HepG2 (cell line): ENCODE measurements around the gene SLC22A23. TPM values are rescaled to one million over a fixed set of nuclear protein-coding genes. Genes with fewer than 3 reads are reported as not detected.

Source experiments
- KLF11 ChIP-seq: IDR thresholded peaks from 2 replicates; pipeline ENCODE4 v1.6.1; 2016; ENCODE audit warnings: missing compliant biosample characterization
- PAF1 ChIP-seq: IDR thresholded peaks from 2 replicates; pipeline ENCODE4 v1.6.1; 2016; ENCODE audit warnings: missing genetic modification reagents, missing compliant biosample characterization
- PHF20 ChIP-seq: sonication (generic); formaldehyde crosslinking; IDR thresholded peaks from 2 replicates; pipeline ENCODE4 v1.5.0; 2020; ENCODE audit warnings: mild to moderate bottlenecking, missing genetic modification reagents
- ZFP41 ChIP-seq: sonication (generic); formaldehyde crosslinking; IDR thresholded peaks from 2 replicates; pipeline ENCODE4 v1.4.0; 2020; ENCODE audit warnings: mild to moderate bottlenecking, missing genetic modification reagents, borderline replicate concordance
- polyA plus RNA-seq, 8 experiments: library from polyadenylated mRNA; depleted of rRNA in 3 of 8; stranded (reverse) in 7 of 8; unstranded in 1 of 8; fragments of >200 nt; fragmentation: Illumina TruSeq in 4 of 8; extraction: Trizol in 4 of 8; gene quantifications; 2 replicates each; pipeline versions ENCODE4 v1.2.1 to v1.2.3, GENCODE V29; 2011 to 2016; ENCODE audit warnings: low read depth in 4 of 8, missing spikeins in 1 of 8, mixed read lengths in 1 of 8; ENCODE audit not compliant: insufficient read depth in 1 of 8
- total RNA-seq, 5 experiments: library from RNA; depleted of rRNA; stranded (reverse); fragments of >200 nt; fragmentation: Illumina TruSeq; extraction: Trizol; gene quantifications; 2 replicates each; pipeline ENCODE4 v1.2.3, GENCODE V29; 2016; ENCODE audit warnings: low read depth in 1 of 5
- TF ChIP-seq, protein P1 (sequence below): sonication (generic); formaldehyde crosslinking; IDR thresholded peaks from 2 replicates; pipeline ENCODE4 v1.4.0; 2020; ENCODE audit warnings: missing genetic modification reagents, borderline replicate concordance
- TF ChIP-seq, protein P2 (sequence below): sonication (generic); formaldehyde crosslinking; IDR thresholded peaks from 2 replicates; pipeline ENCODE4 v1.5.0; 2020; ENCODE audit warnings: missing genetic modification reagents
- TF ChIP-seq, protein P3 (sequence below), 2 experiments: sonication (generic) in 1 of 2; formaldehyde crosslinking in 1 of 2; IDR thresholded peaks; 2 replicates each; pipeline versions ENCODE4 v1.6.1 to v1.9.0; 2014 to 2022; ENCODE audit warnings: antibody characterized with exemption in 1 of 2, borderline replicate concordance in 1 of 2, inconsistent platforms in 1 of 2, low read depth in 1 of 2, missing genetic modification reagents in 1 of 2
- TF ChIP-seq, protein P4 (sequence below): sonication (generic); formaldehyde crosslinking; IDR thresholded peaks from 2 replicates; pipeline ENCODE4 v1.9.0; 2022; ENCODE audit warnings: low read depth, missing genetic modification reagents
- TF ChIP-seq, protein P5 (sequence below): sonication (generic); formaldehyde crosslinking; IDR thresholded peaks from 2 replicates; pipeline ENCODE4 v1.8.0; 2022; ENCODE audit warnings: low read depth, missing genetic modification reagents
- TF ChIP-seq, protein P6 (sequence below): sonication (generic); formaldehyde crosslinking; IDR thresholded peaks from 2 replicates; pipeline ENCODE4 v1.4.0; 2020; ENCODE audit warnings: mild to moderate bottlenecking, missing genetic modification reagents, borderline replicate concordance

Gene SLC22A23
- total and polyA plus RNA-seq, 2 of the 13 experiments (the other 11 are each of a cell fraction or from before 2014, with no cell fraction given): 11.8 to 17.5 TPM

DNA sequence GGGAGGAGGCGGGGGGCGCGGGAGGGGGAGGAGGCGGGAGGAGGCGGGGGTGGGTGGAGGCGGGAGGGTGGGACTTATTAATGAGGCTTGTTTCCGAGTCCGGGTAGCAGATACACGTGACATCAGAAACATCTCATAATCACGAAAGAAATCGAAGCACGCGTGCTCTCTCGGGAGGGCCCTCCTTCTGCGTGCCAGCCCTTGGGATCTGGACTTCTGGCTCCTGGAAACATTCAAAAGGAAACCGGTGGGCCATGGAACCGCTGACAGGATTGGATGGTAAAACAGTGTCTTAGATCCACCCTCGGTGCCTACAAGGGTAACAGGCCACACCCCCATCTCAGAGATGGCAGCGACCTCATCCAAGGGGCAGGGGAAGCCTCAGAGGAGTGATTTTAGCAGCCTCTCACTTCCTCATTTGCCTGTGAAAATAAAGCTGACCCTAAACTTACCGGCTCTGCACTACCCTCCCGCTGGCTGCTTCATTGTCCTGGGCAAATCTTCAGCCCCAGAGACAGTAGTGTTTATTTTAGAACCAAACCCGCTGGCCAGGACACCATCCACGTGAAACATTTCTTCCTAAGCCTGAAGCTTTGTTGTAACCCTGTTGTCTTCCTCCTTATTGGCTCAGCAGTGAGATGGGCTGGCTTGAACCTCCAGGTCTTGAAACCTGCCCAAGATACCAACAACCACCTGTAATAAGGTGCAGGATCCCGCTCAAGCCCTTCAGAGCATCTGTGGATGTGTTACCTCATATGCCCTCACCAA lies 100.6 kb downstream of the SLC22A23 start (continued):
- TF ChIP-seq, protein P1, sequence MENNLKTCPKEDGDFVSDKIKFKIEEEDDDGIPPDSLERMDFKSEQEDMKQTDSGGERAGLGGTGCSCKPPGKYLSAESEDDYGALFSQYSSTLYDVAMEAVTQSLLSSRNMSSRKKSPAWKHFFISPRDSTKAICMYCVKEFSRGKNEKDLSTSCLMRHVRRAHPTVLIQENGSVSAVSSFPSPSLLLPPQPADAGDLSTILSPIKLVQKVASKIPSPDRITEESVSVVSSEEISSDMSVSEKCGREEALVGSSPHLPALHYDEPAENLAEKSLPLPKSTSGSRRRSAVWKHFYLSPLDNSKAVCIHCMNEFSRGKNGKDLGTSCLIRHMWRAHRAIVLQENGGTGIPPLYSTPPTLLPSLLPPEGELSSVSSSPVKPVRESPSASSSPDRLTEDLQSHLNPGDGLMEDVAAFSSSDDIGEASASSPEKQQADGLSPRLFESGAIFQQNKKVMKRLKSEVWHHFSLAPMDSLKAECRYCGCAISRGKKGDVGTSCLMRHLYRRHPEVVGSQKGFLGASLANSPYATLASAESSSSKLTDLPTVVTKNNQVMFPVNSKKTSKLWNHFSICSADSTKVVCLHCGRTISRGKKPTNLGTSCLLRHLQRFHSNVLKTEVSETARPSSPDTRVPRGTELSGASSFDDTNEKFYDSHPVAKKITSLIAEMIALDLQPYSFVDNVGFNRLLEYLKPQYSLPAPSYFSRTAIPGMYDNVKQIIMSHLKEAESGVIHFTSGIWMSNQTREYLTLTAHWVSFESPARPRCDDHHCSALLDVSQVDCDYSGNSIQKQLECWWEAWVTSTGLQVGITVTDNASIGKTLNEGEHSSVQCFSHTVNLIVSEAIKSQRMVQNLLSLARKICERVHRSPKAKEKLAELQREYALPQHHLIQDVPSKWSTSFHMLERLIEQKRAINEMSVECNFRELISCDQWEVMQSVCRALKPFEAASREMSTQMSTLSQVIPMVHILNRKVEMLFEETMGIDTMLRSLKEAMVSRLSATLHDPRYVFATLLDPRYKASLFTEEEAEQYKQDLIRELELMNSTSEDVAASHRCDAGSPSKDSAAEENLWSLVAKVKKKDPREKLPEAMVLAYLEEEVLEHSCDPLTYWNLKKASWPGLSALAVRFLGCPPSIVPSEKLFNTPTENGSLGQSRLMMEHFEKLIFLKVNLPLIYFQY (CRISPR knock-in tag): no peak
- TF ChIP-seq PAF1 (CRISPR knock-in tag): no peak
- TF ChIP-seq, protein P2, sequence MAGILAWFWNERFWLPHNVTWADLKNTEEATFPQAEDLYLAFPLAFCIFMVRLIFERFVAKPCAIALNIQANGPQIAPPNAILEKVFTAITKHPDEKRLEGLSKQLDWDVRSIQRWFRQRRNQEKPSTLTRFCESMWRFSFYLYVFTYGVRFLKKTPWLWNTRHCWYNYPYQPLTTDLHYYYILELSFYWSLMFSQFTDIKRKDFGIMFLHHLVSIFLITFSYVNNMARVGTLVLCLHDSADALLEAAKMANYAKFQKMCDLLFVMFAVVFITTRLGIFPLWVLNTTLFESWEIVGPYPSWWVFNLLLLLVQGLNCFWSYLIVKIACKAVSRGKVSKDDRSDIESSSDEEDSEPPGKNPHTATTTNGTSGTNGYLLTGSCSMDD (CRISPR knock-in tag): no peak
- no peak for TF ChIP-seq KLF11
- TF ChIP-seq, protein P3, sequence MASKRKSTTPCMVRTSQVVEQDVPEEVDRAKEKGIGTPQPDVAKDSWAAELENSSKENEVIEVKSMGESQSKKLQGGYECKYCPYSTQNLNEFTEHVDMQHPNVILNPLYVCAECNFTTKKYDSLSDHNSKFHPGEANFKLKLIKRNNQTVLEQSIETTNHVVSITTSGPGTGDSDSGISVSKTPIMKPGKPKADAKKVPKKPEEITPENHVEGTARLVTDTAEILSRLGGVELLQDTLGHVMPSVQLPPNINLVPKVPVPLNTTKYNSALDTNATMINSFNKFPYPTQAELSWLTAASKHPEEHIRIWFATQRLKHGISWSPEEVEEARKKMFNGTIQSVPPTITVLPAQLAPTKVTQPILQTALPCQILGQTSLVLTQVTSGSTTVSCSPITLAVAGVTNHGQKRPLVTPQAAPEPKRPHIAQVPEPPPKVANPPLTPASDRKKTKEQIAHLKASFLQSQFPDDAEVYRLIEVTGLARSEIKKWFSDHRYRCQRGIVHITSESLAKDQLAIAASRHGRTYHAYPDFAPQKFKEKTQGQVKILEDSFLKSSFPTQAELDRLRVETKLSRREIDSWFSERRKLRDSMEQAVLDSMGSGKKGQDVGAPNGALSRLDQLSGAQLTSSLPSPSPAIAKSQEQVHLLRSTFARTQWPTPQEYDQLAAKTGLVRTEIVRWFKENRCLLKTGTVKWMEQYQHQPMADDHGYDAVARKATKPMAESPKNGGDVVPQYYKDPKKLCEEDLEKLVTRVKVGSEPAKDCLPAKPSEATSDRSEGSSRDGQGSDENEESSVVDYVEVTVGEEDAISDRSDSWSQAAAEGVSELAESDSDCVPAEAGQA (IDR thresholded peaks at IDR 0.05; ENCODE audit: low read depth): no peak
- TF ChIP-seq, protein P3 (CRISPR knock-in tag; IDR thresholded peaks at IDR 0.05; ENCODE audit: borderline replicate concordance): no peak
- TF ChIP-seq, protein P4, sequence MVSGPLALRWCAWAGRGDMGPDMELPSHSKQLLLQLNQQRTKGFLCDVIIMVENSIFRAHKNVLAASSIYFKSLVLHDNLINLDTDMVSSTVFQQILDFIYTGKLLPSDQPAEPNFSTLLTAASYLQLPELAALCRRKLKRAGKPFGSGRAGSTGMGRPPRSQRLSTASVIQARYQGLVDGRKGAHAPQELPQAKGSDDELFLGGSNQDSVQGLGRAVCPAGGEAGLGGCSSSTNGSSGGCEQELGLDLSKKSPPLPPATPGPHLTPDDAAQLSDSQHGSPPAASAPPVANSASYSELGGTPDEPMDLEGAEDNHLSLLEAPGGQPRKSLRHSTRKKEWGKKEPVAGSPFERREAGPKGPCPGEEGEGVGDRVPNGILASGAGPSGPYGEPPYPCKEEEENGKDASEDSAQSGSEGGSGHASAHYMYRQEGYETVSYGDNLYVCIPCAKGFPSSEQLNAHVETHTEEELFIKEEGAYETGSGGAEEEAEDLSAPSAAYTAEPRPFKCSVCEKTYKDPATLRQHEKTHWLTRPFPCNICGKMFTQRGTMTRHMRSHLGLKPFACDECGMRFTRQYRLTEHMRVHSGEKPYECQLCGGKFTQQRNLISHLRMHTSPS (CRISPR knock-in tag): peak; percentile 28; the same call in 1 of the 2 replicates
- TF ChIP-seq, protein P5, sequence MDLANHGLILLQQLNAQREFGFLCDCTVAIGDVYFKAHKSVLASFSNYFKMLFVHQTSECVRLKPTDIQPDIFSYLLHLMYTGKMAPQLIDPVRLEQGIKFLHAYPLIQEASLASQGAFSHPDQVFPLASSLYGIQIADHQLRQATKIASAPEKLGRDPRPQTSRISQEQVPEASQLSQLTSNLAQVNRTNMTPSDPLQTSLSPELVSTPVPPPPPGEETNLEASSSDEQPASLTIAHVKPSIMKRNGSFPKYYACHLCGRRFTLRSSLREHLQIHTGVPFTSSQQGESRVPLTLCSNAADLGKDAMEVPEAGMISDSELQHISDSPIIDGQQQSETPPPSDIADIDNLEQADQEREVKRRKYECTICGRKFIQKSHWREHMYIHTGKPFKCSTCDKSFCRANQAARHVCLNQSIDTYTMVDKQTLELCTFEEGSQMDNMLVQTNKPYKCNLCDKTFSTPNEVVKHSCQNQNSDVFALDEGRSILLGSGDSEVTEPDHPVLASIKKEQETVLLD (CRISPR knock-in tag): no peak
- TF ChIP-seq, protein P6, sequence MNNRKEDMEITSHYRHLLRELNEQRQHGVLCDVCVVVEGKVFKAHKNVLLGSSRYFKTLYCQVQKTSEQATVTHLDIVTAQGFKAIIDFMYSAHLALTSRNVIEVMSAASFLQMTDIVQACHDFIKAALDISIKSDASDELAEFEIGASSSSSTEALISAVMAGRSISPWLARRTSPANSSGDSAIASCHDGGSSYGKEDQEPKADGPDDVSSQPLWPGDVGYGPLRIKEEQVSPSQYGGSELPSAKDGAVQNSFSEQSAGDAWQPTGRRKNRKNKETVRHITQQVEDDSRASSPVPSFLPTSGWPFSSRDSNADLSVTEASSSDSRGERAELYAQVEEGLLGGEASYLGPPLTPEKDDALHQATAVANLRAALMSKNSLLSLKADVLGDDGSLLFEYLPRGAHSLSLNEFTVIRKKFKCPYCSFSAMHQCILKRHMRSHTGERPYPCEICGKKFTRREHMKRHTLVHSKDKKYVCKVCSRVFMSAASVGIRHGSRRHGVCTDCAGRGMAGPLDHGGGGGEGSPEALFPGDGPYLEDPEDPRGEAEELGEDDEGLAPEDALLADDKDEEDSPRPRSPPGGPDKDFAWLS: no peak
- TF ChIP-seq ZFP41: 0 out of 2 replicates have a peak, but pooled peaks have one; percentile 44
- 0 out of 2 replicates have a peak, but pooled peaks have one; percentile 24 for TF ChIP-seq PHF20 (CRISPR knock-in tag)
